HCT116 (cell line): ENCODE data around the gene VSNL1. TPM values are rescaled to one million over a fixed set of nuclear protein-coding genes. Genes with fewer than 3 reads are reported as not detected.

Experiments
- ATAC-seq: fragments of 200-7000 bp; cut with Tn5 transposase; 2 replicates; pipeline ENCODE4 v1.9.1; 2020; ENCODE audit warnings: mild to moderate bottlenecking, moderate library complexity
- BruUV-seq: library from RNA; stranded (reverse); fragments of 400-500 nt; replicated peaks from 2 replicates; lab custom pipeline; 2021; lab: Mats Ljungman, UMichigan
- CTCF ChIA-PET: fragments of 300-600 bp; sonication (Branson Sonifier 250); formaldehyde crosslinking; loops from one replicate; lab custom pipeline; 2021; ENCODE audit warnings: antibody characterized with exemption; lab: Charles Lee
- POLR2A ChIA-PET: fragments of 300-600, 350-600 bp; sonication (Branson Sonifier 250); formaldehyde crosslinking; loops from one replicate; lab custom pipeline; 2021; ENCODE audit warnings: antibody characterized with exemption; lab: Charles Lee
- RAD21 ChIA-PET, 2 experiments: fragments of 300-600 bp; sonication (Branson Sonifier 250); formaldehyde crosslinking; loops; one replicate each; lab custom pipeline; 2023; ENCODE audit warnings: low total read pairs in 2 of 2; ENCODE audit not compliant: uncharacterized antibody in 2 of 2, unreplicated experiment in 2 of 2, low non-redundant PET in 1 of 2; lab: Charles Lee
- DNase-seq: peaks from one replicate; pipeline ENCODE4 v3.0.0-alpha.2; 2010; ENCODE audit warnings: low read depth, low spot score
- H2AFZ ChIP-seq: fragments of 200-600 bp; shearing (Covaris generic), sonication (generic); 2 replicates; pipeline ENCODE4 v1.6.1; 2017; ENCODE audit warnings: low read depth, mixed run types, mixed read lengths, antibody characterized with exemption, low read length; ENCODE audit not compliant: poor library complexity, severe bottlenecking
- H3K27ac ChIP-seq: 2 replicates; pipeline ENCODE4 v1.5.1; 2012; ENCODE audit warnings: low read depth, low read length
- H3K27me3 ChIP-seq: fragments of 200-600 bp; sonication (generic); 2 replicates; pipeline ENCODE4 v1.6.1; 2016; ENCODE audit warnings: mixed run types, low read length, mixed read lengths; ENCODE audit not compliant: insufficient read depth
- H3K36me3 ChIP-seq, 2 experiments: fragments of 200-500 bp in 1 of 2; fragments of 200-600 bp in 1 of 2; sonication (Bioruptor generic) in 1 of 2; sonication (generic) in 1 of 2; 2 replicates each; pipeline versions ENCODE4 v1.5.1 to v1.6.1; 2014 to 2016; ENCODE audit warnings: low read length in 2 of 2, inconsistent platforms in 1 of 2, mixed read lengths in 1 of 2, mixed run types in 1 of 2; ENCODE audit not compliant: insufficient read depth in 2 of 2, control insufficient read depth in 1 of 2
- H3K4me1 ChIP-seq, 2 experiments: fragments of 200-600 bp in 1 of 2; sonication (generic) in 1 of 2; 2 replicates each; pipeline versions ENCODE4 v1.5.1 to v1.6.1; 2012 to 2017; ENCODE audit warnings: low read length in 2 of 2, inconsistent platforms in 1 of 2, mild to moderate bottlenecking in 1 of 2, mixed read lengths in 1 of 2, mixed run types in 1 of 2, moderate library complexity in 1 of 2; ENCODE audit not compliant: insufficient read depth in 2 of 2, control insufficient read depth in 1 of 2
- H3K4me2 ChIP-seq: fragments of 200-600 bp; sonication (generic); 2 replicates; pipeline ENCODE4 v1.6.1; 2017; ENCODE audit warnings: mixed run types, low read length, mixed read lengths
- H3K4me3 ChIP-seq, 2 experiments: fragments of 200-600 bp in 1 of 2; sonication (generic) in 1 of 2; replicated peaks in 1 of 2; 2 replicates each; pipeline ENCODE4 v1.5.1; 2011 to 2016; ENCODE audit warnings: low read length in 2 of 2, control low read depth in 1 of 2, low read depth in 1 of 2, mild to moderate bottlenecking in 1 of 2, mixed read lengths in 1 of 2, mixed run types in 1 of 2
- H3K79me2 ChIP-seq: fragments of 200-600 bp; sonication (generic); 2 replicates; pipeline ENCODE4 v1.6.1; 2017; ENCODE audit warnings: mild to moderate bottlenecking, mixed run types, low read length, moderate library complexity, mixed read lengths; ENCODE audit not compliant: insufficient read depth
- H3K9ac ChIP-seq: fragments of 200-600 bp; sonication (generic); 2 replicates; pipeline ENCODE4 v1.6.1; 2016; ENCODE audit warnings: low read length, mixed read lengths
- H3K9me2 ChIP-seq: fragments of 200-600 bp; sonication (generic), shearing (Covaris generic); 2 replicates; pipeline ENCODE4 v1.6.1; 2017; ENCODE audit warnings: mixed run types, mild to moderate bottlenecking, moderate library complexity; ENCODE audit not compliant: insufficient read depth
- H3K9me3 ChIP-seq, 2 experiments: fragments of 200-500 bp in 1 of 2; fragments of 200-600 bp in 1 of 2; sonication (Bioruptor generic) in 1 of 2; sonication (generic) in 1 of 2; 2 replicates each; pipeline ENCODE4 v1.6.1; 2014 to 2017; ENCODE audit warnings: low read length in 2 of 2, mixed read lengths in 2 of 2, inconsistent platforms in 1 of 2, low read depth in 1 of 2, mild to moderate bottlenecking in 1 of 2, mixed run types in 1 of 2, moderate library complexity in 1 of 2; ENCODE audit not compliant: control insufficient read depth in 1 of 2, insufficient read depth in 1 of 2
- H4K20me1 ChIP-seq: fragments of 200-600 bp; sonication (generic), shearing (Covaris generic); 2 replicates; pipeline ENCODE4 v1.6.1; 2017; ENCODE audit warnings: mixed run types, mild to moderate bottlenecking, moderate library complexity; ENCODE audit not compliant: insufficient read depth
- ATF3 ChIP-seq: IDR thresholded peaks from 2 replicates; pipeline ENCODE4 v1.6.1; 2012
- CBX3 ChIP-seq: IDR thresholded peaks from 2 replicates; pipeline ENCODE4 v1.6.1; 2012; ENCODE audit warnings: low read depth
- EGR1 ChIP-seq: IDR thresholded peaks from 2 replicates; pipeline ENCODE4 v1.6.1; 2012; ENCODE audit warnings: low read depth
- EZH2 ChIP-seq: fragments of 200-600 bp; sonication (generic); IDR thresholded peaks from 2 replicates; pipeline ENCODE4 v1.6.1; 2017; ENCODE audit warnings: antibody characterized with exemption, mixed run types
- EZH2phosphoT487 ChIP-seq: fragments of 200-600 bp; IDR thresholded peaks from 2 replicates; pipeline ENCODE4 v1.6.1; 2018; ENCODE audit warnings: antibody characterized with exemption, borderline replicate concordance
- FOSL1 ChIP-seq: IDR thresholded peaks from 2 replicates; pipeline ENCODE4 v1.6.1; 2012; ENCODE audit warnings: low read depth
- JUND ChIP-seq: IDR thresholded peaks from 2 replicates; pipeline ENCODE4 v1.6.1; 2012
- MAX ChIP-seq: IDR thresholded peaks from 2 replicates; pipeline ENCODE4 v1.6.1; 2012
- SIN3A ChIP-seq: IDR thresholded peaks from 2 replicates; pipeline ENCODE4 v1.6.1; 2012; ENCODE audit warnings: low read depth
- SRF ChIP-seq: IDR thresholded peaks from 2 replicates; pipeline ENCODE4 v1.6.1; 2012; ENCODE audit warnings: low read depth
- YY1 ChIP-seq: IDR thresholded peaks from 2 replicates; pipeline ENCODE4 v1.6.1; 2011; ENCODE audit warnings: low read length, low read depth, moderate library complexity, mild to moderate bottlenecking; ENCODE audit not compliant: insufficient replicate concordance; ENCODE audit errors: extremely low read depth
- ZNF274 ChIP-seq: fragments of 200-500 bp; sonication (Bioruptor generic); IDR thresholded peaks from 2 replicates; pipeline ENCODE4 v1.6.1; 2014; ENCODE audit warnings: mild to moderate bottlenecking, low read depth, low read length, inconsistent platforms
- intact Hi-C: fragments of 100-400 bp; cut with micrococcal nuclease; formaldehyde crosslinking; loops from 2 replicates; pipeline ENCODE4 v1.10.0; 2022
- total RNA-seq: library from RNA; stranded (reverse); gene quantifications from one replicate; pipeline ENCODE4 v1.2.1, GENCODE V29; 2021; ENCODE audit not compliant: unreplicated experiment
- TF ChIP-seq, protein P1 (sequence below), 3 experiments: fragments of 200-600 bp in 1 of 3; sonication (generic) in 1 of 3; IDR thresholded peaks in 2 of 3; conservative IDR thresholded peaks in 1 of 3; 2 replicates each; pipeline ENCODE4 v1.5.1; 2012 to 2017; ENCODE audit warnings: low read depth in 2 of 3, low read length in 2 of 3, antibody characterized with exemption in 1 of 3, borderline replicate concordance in 1 of 3, control low read depth in 1 of 3, mild to moderate bottlenecking in 1 of 3, mixed read lengths in 1 of 3, mixed run types in 1 of 3, moderate library complexity in 1 of 3; ENCODE audit not compliant: insufficient read depth in 1 of 3
- TF ChIP-seq, protein P2 (sequence below): IDR thresholded peaks from 2 replicates; pipeline ENCODE4 v1.6.1; 2012; ENCODE audit warnings: low read depth

Gene VSNL1
- total RNA-seq, 1 experiment from 2014 or later: 4.6 TPM

DNA sequence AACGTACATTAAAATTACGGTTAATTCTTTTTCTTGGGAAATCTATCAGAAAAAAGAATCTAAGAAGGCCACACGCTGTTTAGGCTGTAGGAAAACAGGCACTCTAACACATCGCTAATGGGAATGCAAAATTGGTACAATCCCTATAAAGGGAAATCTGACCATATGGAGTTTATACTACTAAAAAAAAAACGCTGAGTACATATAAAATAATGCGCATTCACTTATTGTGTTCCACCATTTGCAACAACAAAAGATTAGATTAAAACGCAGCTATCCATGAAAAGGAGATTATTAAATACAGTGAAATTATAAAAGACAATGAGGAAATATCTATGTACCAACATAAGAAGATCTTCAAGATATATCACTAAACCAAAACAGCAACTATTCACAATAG is 150.3 kb downstream of the VSNL1 start:
- BruUV-seq: no TSS peak
- POLR2A ChIA-PET: interaction anchor here (0.6 kb wide), 1 partner anchor 1269 kb away, joined by 3 read pairs; no protein-coding TSS in a partner anchor

More for the DNA sequence above, 150.3 kb downstream of the VSNL1 start:
- H3K27me3 ChIP-seq: no peaks in the 10 kb centered on the region
- no peak for ATAC-seq
- H3K9me2 ChIP-seq: no peaks in the 10 kb centered on the region
- peaks cover 12 to 19% of the 10 kb centered on the region in 2 experiments for H3K36me3 ChIP-seq
- H3K4me3 ChIP-seq: no peak overlapping the region
- no peak overlapping the region for H3K4me2 ChIP-seq
- no peaks in the 10 kb centered on the region for H3K79me2 ChIP-seq
- TF ChIP-seq CBX3 (no peak), JUND (no peak), EZH2 (no peak), EGR1 (no peak), ZNF274 (no peak), SIN3A (no peak), YY1 (no peak), EZH2phosphoT487 (no peak), SRF (no peak), MAX (no peak), ATF3 (no peak), FOSL1 (no peak)
- TF ChIP-seq, protein P1, sequence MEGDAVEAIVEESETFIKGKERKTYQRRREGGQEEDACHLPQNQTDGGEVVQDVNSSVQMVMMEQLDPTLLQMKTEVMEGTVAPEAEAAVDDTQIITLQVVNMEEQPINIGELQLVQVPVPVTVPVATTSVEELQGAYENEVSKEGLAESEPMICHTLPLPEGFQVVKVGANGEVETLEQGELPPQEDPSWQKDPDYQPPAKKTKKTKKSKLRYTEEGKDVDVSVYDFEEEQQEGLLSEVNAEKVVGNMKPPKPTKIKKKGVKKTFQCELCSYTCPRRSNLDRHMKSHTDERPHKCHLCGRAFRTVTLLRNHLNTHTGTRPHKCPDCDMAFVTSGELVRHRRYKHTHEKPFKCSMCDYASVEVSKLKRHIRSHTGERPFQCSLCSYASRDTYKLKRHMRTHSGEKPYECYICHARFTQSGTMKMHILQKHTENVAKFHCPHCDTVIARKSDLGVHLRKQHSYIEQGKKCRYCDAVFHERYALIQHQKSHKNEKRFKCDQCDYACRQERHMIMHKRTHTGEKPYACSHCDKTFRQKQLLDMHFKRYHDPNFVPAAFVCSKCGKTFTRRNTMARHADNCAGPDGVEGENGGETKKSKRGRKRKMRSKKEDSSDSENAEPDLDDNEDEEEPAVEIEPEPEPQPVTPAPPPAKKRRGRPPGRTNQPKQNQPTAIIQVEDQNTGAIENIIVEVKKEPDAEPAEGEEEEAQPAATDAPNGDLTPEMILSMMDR (IDR thresholded peaks at IDR 0.05 in 2 of 3, conservative IDR thresholded peaks at IDR 0.05 in 1 of 3; ENCODE audit: borderline replicate concordance in 1 of 3, insufficient read depth in 1 of 3, low read depth in 2 of 3, low read length in 2 of 3): no peak
- TF ChIP-seq, protein P2, sequence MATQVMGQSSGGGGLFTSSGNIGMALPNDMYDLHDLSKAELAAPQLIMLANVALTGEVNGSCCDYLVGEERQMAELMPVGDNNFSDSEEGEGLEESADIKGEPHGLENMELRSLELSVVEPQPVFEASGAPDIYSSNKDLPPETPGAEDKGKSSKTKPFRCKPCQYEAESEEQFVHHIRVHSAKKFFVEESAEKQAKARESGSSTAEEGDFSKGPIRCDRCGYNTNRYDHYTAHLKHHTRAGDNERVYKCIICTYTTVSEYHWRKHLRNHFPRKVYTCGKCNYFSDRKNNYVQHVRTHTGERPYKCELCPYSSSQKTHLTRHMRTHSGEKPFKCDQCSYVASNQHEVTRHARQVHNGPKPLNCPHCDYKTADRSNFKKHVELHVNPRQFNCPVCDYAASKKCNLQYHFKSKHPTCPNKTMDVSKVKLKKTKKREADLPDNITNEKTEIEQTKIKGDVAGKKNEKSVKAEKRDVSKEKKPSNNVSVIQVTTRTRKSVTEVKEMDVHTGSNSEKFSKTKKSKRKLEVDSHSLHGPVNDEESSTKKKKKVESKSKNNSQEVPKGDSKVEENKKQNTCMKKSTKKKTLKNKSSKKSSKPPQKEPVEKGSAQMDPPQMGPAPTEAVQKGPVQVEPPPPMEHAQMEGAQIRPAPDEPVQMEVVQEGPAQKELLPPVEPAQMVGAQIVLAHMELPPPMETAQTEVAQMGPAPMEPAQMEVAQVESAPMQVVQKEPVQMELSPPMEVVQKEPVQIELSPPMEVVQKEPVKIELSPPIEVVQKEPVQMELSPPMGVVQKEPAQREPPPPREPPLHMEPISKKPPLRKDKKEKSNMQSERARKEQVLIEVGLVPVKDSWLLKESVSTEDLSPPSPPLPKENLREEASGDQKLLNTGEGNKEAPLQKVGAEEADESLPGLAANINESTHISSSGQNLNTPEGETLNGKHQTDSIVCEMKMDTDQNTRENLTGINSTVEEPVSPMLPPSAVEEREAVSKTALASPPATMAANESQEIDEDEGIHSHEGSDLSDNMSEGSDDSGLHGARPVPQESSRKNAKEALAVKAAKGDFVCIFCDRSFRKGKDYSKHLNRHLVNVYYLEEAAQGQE: no peak
- no peaks in the 10 kb centered on the region for H3K9me3 ChIP-seq
- no peak for DNase-seq
- intact Hi-C loops: no loop called here
- no peak overlapping the region for H3K9ac ChIP-seq
- H3K4me1 ChIP-seq: no peaks in the 10 kb centered on the region
- CTCF ChIA-PET: no interaction called here
- H4K20me1 ChIP-seq: no peaks in the 10 kb centered on the region
- RAD21 ChIA-PET: no interaction called here
- no peak overlapping the region for H2AFZ ChIP-seq
- H3K27ac ChIP-seq: no peak overlapping the region
